Uterus (tissue), 2 donors: ENCODE results near the gene SMIM11.
"Not testable (repeated sequence)": the region's sequence is repeated elsewhere in the genome, so short reads cannot be mapped to it uniquely, and the experiment has no call there.

Source experiments
- POLR2A ChIP-seq, 2 donors: fragments of 450-650 bp; IDR thresholded peaks; one replicate each; pipeline ENCODE4 v1.6.1; 2016; ENCODE audit warnings: antibody characterized with exemption in 2 of 2, mild to moderate bottlenecking in 1 of 2, moderate library complexity in 1 of 2
- TF ChIP-seq, protein P1 (sequence below), 4 experiments: fragments of 200-600 bp in 2 of 4; fragments of 450-650 bp in 2 of 4; sonication (generic) in 2 of 4; IDR thresholded peaks; one replicate each; pipeline ENCODE4 v1.5.1; 2016 to 2019; ENCODE audit warnings: antibody characterized with exemption in 4 of 4, mild to moderate bottlenecking in 2 of 4, moderate library complexity in 1 of 4

DNA sequence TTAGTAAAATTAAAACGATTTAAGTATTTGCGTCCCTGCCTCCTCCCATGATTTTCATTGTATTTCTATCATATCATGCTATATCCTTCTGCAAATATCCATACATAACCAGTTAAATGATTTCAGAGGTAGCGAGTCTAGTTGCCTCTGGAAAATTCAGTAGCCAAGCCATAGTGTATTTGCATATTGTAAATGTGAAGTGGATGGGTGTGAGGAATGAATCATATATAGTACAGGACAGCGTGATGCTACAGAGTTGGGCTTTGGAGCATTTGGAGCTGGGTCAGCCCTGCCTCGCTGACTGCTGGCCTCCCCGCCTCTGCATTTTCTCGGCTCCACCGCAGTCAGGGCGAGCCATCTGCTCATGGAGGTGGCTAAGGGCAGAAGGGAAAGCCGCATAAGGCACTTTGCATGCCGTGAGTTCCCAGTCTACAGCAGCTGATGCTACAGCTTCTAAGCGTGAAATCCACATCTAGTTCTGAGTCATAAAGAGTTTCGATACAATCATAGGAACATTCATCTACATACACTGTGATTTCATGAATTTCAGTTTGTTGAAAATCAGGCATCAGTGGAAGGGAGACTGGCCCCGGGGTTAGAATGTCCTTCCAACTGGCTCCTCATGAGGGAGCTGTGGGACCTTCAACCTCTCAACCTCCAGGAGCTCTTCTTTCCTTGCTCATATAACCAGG lies 8.6 kb downstream of the SMIM11 start:
- not testable (repeated sequence) for TF ChIP-seq POLR2A (IDR thresholded peaks at IDR 0.05)
- TF ChIP-seq, protein P1, sequence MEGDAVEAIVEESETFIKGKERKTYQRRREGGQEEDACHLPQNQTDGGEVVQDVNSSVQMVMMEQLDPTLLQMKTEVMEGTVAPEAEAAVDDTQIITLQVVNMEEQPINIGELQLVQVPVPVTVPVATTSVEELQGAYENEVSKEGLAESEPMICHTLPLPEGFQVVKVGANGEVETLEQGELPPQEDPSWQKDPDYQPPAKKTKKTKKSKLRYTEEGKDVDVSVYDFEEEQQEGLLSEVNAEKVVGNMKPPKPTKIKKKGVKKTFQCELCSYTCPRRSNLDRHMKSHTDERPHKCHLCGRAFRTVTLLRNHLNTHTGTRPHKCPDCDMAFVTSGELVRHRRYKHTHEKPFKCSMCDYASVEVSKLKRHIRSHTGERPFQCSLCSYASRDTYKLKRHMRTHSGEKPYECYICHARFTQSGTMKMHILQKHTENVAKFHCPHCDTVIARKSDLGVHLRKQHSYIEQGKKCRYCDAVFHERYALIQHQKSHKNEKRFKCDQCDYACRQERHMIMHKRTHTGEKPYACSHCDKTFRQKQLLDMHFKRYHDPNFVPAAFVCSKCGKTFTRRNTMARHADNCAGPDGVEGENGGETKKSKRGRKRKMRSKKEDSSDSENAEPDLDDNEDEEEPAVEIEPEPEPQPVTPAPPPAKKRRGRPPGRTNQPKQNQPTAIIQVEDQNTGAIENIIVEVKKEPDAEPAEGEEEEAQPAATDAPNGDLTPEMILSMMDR (IDR thresholded peaks at IDR 0.05) = not testable (repeated sequence)
